ENCODE results near the gene ANKRD53.
"Not testable (repeated sequence)": the region's sequence is repeated elsewhere in the genome, so short reads cannot be mapped to it uniquely, and the experiment has no call there.

The ANKRD53 gene

DNA sequence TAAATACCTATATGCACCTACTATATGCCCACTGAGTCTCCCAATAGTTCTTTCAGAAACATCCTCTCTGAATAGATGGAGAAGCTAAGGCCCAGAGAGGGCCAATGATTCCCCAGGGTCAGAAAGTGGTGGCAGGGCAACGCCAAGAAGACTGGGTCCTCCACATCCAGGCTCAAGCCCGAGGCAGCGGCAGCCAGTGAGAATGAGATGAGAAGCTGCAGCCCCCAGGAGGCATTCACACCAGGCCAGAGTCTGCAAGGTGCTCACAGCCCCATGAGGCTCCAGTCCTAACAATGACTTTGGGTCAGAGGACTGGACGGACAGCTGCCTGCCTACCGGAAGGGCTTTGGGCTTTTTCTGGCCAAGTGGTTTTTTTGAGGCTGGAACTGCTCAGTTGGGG is 12.7 kb downstream of the ANKRD53 start:
- Histone ChIP-seq H3K4me3 (ENCODE audit: low read length) (no peak overlapping the region), H3K4me1 (ENCODE audit: control insufficient read depth, insufficient read depth, low read length) (no peaks in the 10 kb centered on the region), H3K9me3 (ENCODE audit: control insufficient read depth, insufficient read depth, low read length) (no peaks in the 10 kb centered on the region), H3K27me3 (ENCODE audit: control insufficient read depth, insufficient read depth, low read length) (no peaks in the 10 kb centered on the region), H3K27ac (ENCODE audit: low read length) (no peak overlapping the region), H3K36me3 (ENCODE audit: control insufficient read depth, insufficient read depth, low read length) (no peaks in the 10 kb centered on the region)
- no peak for DNase-seq (ENCODE audit: low read depth, low spot score)
- no CpG with 5 or more reads among the region's 5 CpGs for WGBS (ENCODE audit: insufficient coverage, insufficient read length)

DNA sequence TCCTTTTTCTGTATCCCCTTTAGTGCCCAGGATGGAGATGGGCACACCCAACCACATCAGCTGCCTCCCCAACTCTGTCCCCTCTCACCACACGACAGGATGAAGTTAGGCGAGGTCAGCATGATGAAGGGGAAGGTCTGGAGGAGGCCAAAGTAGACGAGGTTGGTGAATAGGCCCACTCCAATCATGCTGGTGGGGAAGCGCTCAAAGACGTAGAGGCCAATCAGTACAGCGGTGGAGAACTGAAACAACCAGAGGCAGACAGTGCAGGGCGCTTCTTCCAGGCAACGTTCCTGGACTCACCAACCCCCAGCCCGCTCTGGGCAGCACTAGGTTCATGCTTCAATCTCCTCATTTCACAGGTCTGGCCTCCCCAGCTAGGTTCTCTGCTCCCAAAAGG is 13.3 kb downstream of the ANKRD53 start:
- Histone ChIP-seq H3K4me1 (ENCODE audit: control insufficient read depth, insufficient read depth, low read length) (no peaks in the 10 kb centered on the region), H3K27ac (ENCODE audit: low read length) (no peak overlapping the region), H3K9me3 (ENCODE audit: control insufficient read depth, insufficient read depth, low read length) (no peaks in the 10 kb centered on the region), H3K27me3 (ENCODE audit: control insufficient read depth, insufficient read depth, low read length) (no peaks in the 10 kb centered on the region), H3K36me3 (ENCODE audit: control insufficient read depth, insufficient read depth, low read length) (no peaks in the 10 kb centered on the region), H3K4me3 (ENCODE audit: low read length) (no peak overlapping the region)
- no peak for DNase-seq (ENCODE audit: low read depth, low spot score)
- no CpG with 5 or more reads among the region's 9 CpGs for WGBS (ENCODE audit: insufficient coverage, insufficient read length)

DNA sequence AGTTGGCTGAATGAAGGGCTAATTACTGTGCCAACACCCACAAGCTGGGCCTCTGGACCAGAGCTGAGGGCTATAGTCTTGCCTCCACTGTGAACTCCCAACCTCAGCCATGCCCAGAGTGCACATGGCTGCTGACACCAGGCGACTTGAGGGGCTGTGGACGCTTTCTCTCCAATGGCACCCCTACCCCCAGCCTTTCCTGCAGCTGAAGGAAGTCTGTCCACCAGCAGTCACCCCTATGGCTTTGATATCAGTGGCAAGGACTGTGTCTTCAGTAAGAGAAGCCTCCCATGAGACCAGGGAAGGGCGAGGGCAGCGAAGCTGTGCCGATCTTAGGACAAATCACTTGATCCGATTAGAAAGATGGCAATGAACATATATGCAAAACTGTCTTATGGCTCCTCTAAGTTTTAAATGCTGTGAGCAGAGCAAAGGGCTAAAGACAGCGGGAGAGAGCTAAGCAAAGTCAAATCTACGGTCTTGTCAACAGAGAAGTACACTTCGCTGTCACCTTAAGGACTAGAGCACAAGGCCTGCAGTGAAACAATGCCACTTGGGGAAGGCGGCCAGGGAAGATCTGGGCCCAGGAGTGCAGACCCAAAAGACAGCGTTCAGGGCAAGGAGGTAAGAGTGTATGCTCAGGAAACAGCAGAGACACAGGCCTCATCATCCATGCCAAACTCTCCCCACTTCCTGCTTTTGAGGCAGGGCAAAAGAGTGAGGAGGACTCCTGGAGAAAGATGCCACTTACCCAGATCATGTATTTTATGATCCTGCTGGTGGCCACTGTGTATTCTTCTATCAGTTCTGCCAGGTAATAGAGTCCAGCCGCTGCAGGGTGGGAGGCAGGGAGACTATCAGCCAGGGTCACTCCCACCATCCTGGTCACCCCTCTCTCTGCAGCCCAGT is 14.8 kb downstream of the ANKRD53 start:
- Histone ChIP-seq H3K9me3 (ENCODE audit: control insufficient read depth, insufficient read depth, low read length) (no peaks in the 10 kb centered on the region), H3K4me3 (ENCODE audit: low read length) (no peak overlapping the region), H3K27me3 (ENCODE audit: control insufficient read depth, insufficient read depth, low read length) (no peaks in the 10 kb centered on the region), H3K4me1 (ENCODE audit: control insufficient read depth, insufficient read depth, low read length) (no peaks in the 10 kb centered on the region), H3K27ac (ENCODE audit: low read length) (no peak overlapping the region), H3K36me3 (ENCODE audit: control insufficient read depth, insufficient read depth, low read length) (no peaks in the 10 kb centered on the region)
- no CpG with 5 or more reads among the region's 12 CpGs for WGBS (ENCODE audit: insufficient coverage, insufficient read length)
- DNase-seq (ENCODE audit: low read depth, low spot score), result no peak

DNA sequence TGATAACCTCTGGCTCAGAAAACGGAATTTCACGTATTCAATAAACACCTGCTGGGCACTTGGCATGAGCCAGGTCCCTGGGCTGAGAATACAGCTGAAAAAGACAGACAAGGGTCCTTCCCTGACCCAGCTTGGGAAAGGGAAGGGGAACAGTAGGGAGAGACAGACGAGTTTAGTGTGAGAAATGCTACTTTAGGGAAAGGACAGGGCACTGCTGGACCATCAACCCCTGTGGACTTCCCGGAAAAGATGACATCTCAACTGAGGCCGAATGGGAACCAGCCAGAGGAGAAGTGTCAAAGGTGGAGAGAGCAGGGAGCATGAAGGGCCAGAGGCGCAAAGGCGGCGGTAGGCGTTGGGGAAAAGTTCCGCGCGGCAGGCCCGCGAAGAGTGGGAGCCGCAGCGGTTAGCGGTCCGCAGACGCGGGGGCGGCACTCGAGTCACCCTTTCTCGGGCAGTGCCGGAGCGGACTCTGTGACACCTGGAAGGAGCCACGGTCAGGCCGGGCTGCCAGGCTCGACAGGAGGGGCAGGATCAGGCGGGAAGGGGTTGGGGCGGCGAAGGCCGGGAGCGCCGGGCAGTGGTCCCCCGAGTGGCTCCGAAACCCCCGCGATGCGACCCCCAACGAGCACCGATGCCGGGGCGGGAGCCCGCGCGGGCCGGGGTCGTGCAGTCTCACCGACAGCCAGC is 15.7 kb downstream of the ANKRD53 start:
- no peaks in the 10 kb centered on the region for H3K4me1 ChIP-seq (ENCODE audit: control insufficient read depth, insufficient read depth, low read length)
- WGBS (ENCODE audit: insufficient coverage, insufficient read length), result no CpG with 5 or more reads among the region's 49 CpGs
- H3K4me3 ChIP-seq (ENCODE audit: low read length), result peak overlapping the region; percentile 72
- H3K9me3 ChIP-seq (ENCODE audit: control insufficient read depth, insufficient read depth, low read length), result no peaks in the 10 kb centered on the region
- H3K27ac ChIP-seq (ENCODE audit: low read length), result no peak overlapping the region
- no peaks in the 10 kb centered on the region for H3K27me3 ChIP-seq (ENCODE audit: control insufficient read depth, insufficient read depth, low read length)
- DNase-seq (ENCODE audit: low read depth, low spot score), result no peak
- H3K36me3 ChIP-seq (ENCODE audit: control insufficient read depth, insufficient read depth, low read length), result no peaks in the 10 kb centered on the region

DNA sequence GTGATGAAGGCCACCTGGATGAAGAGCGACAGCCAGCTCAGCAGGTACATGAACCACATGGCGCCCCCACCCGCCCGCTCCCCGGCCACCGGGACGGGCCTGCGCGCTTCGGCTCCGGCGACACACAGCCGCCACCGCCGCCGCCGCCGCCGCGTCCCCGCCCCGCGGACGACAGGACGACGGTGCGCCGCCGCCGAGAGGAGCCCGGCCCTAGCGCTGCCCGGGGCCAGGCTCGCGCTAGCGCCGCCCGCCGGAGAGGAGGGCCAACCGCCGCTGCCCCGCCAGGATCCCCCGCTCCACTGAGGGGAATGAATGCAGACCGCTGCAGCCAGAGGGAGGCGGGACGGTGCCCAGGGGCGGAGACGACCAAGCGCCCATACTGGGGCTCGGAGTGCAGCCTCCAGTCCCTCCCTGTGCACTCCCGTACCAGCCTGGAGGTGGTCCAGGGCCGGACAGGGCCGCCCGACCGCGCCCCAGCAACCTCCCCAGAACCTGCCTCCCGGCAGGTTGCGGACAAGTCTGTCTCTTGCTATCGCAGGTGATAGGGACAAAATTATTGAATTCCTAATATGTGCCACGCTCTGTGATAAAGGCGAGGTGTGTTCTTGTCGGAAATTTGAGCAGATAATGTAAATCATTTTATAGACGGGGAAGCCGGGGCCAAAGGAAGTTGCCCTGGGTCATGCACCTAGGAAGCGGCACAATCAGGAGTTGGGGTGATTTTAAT is 16.4 kb downstream of the ANKRD53 start, which contains the start of gene TEX261:
Gene TEX261 (minus strand): TSS at position 175 of the 727 bp plus-strand sequence. CDS start 116 bp downstream, at position 59.
- H3K4me1 ChIP-seq (ENCODE audit: control insufficient read depth, insufficient read depth, low read length), result no peaks in the 10 kb centered on the region
- WGBS (ENCODE audit: insufficient coverage, insufficient read length), result no CpG with 5 or more reads among the region's 65 CpGs

DNA sequence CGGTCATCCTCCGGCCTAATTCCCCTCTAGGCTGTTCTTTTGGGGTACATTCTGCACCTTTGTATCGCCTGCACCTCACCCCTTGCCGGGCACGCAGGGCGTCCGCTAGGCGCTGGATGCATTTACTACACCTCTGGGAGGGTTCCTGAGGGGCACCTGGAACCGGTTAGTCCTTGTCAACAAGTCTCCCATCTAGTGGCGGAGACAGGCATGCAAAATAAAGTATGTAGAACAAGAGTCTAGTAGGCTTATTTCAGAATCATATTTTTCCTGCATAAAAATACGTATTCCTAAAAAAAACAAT is 16.9 kb downstream of the ANKRD53 start:
- Histone ChIP-seq H3K9me3 (ENCODE audit: control insufficient read depth, insufficient read depth, low read length) (no peaks in the 10 kb centered on the region), H3K36me3 (ENCODE audit: control insufficient read depth, insufficient read depth, low read length) (no peaks in the 10 kb centered on the region), H3K4me1 (ENCODE audit: control insufficient read depth, insufficient read depth, low read length) (no peaks in the 10 kb centered on the region), H3K27ac (ENCODE audit: low read length) (no peak overlapping the region), H3K27me3 (ENCODE audit: control insufficient read depth, insufficient read depth, low read length) (no peaks in the 10 kb centered on the region), H3K4me3 (ENCODE audit: low read length) (peak overlapping the region; percentile 48; the same call in 1 of the 2 replicates)
- WGBS (ENCODE audit: insufficient coverage, insufficient read length), result no CpG with 5 or more reads among the region's 11 CpGs
- DNase-seq (ENCODE audit: low read depth, low spot score), result no peak

More for the DNA sequence above, 16.4 kb downstream of the ANKRD53 start, which contains the start of gene TEX261:
- peak within 1 kb of the TSS; percentile 72 for H3K4me3 ChIP-seq (ENCODE audit: low read length)
- no peak for DNase-seq (ENCODE audit: low read depth, low spot score)
- no peak within 1 kb of the TSS for H3K27ac ChIP-seq (ENCODE audit: low read length)
- no peaks in the 10 kb centered on the region for H3K27me3 ChIP-seq (ENCODE audit: control insufficient read depth, insufficient read depth, low read length)
- H3K9me3 ChIP-seq (ENCODE audit: control insufficient read depth, insufficient read depth, low read length), result no peaks in the 10 kb centered on the region
- no peaks in the 10 kb centered on the region for H3K36me3 ChIP-seq (ENCODE audit: control insufficient read depth, insufficient read depth, low read length)

DNA sequence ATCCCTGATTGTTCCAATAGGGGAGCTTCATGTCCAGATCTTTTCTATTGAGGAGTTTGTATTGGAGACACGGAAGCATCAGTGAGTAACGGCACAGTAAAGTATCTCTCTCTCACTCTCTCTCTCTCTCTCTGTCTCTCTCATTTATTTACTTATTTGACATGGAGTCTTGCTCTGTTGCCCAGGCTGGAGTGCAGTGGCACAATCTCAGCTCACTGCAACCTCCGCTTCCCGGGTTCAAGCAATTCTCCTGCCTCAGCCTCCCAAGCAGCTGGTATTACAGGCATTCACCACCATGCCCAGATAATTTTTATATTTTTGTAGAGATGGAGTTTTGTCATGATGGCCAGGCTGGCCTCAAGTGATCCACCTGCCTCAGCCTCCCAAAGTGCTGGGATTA is 20.5 kb downstream of the ANKRD53 start:
- H3K36me3 ChIP-seq (ENCODE audit: control insufficient read depth, insufficient read depth, low read length); H3K27ac ChIP-seq (ENCODE audit: low read length); H3K9me3 ChIP-seq (ENCODE audit: control insufficient read depth, insufficient read depth, low read length); H3K27me3 ChIP-seq (ENCODE audit: control insufficient read depth, insufficient read depth, low read length); H3K4me3 ChIP-seq (ENCODE audit: low read length); H3K4me1 ChIP-seq (ENCODE audit: control insufficient read depth, insufficient read depth, low read length); DNase-seq (ENCODE audit: low read depth, low spot score): not testable (repeated sequence)
- WGBS (ENCODE audit: insufficient coverage, insufficient read length), result no CpG with 5 or more reads among the region's 4 CpGs

DNA sequence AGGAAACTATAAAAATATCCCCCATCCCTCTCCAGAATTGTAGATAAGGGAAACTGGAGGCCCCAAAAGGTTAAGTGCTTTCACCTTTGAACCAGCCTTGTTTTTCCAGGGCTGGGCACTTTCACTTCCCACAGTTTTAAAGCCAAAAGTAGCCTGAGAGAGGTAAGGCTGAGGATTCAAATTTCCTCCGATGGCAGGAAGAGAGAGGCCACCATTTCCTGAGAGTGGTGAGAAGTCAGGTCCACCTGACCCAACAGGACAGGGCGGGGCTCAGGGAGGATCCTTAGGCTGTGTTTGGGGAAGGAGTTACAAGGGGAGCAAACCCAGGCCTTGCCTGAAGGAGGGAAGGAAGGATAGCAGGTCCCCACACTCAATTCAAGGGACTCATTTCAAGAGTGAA is 20.9 kb downstream of the ANKRD53 start:
- H3K4me1 ChIP-seq (ENCODE audit: control insufficient read depth, insufficient read depth, low read length), result peaks cover 4% of the 10 kb centered on the region
- H3K27me3 ChIP-seq (ENCODE audit: control insufficient read depth, insufficient read depth, low read length), result no peaks in the 10 kb centered on the region
- no peak overlapping the region for H3K4me3 ChIP-seq (ENCODE audit: low read length)
- no peaks in the 10 kb centered on the region for H3K9me3 ChIP-seq (ENCODE audit: control insufficient read depth, insufficient read depth, low read length)
- DNase-seq (ENCODE audit: low read depth, low spot score), result no peak
- no CpG with 5 or more reads among the region's 2 CpGs for WGBS (ENCODE audit: insufficient coverage, insufficient read length)
- no peaks in the 10 kb centered on the region for H3K36me3 ChIP-seq (ENCODE audit: control insufficient read depth, insufficient read depth, low read length)
- H3K27ac ChIP-seq (ENCODE audit: low read length), result no peak overlapping the region

DNA sequence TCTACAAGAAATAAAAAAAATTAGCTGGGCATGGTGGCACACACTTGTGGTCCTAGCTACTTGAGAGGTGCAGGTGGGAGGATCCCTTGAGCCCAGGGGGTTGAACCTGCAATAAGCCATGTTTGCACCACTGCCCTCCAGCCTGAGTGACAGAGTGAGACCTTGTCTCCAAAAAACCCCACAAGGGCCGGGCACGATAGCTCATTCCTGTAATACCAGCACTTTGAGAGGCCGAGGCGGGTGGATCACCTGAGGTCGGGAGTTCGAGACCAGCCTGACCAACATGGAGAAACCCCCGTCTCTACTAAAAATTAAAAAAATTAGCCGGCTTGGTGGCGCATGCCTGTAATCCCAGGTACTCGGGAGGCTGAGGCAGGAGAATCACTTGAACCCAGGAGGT is 21.5 kb downstream of the ANKRD53 start:
- not testable (repeated sequence) for H3K27ac ChIP-seq (ENCODE audit: low read length); DNase-seq (ENCODE audit: low read depth, low spot score); H3K4me1 ChIP-seq (ENCODE audit: control insufficient read depth, insufficient read depth, low read length); H3K27me3 ChIP-seq (ENCODE audit: control insufficient read depth, insufficient read depth, low read length); H3K9me3 ChIP-seq (ENCODE audit: control insufficient read depth, insufficient read depth, low read length); H3K36me3 ChIP-seq (ENCODE audit: control insufficient read depth, insufficient read depth, low read length); H3K4me3 ChIP-seq (ENCODE audit: low read length)
- whole genome bisulfite sequencing (ENCODE audit: insufficient coverage, insufficient read length), result no CpG with 5 or more reads among the region's 10 CpGs

DNA sequence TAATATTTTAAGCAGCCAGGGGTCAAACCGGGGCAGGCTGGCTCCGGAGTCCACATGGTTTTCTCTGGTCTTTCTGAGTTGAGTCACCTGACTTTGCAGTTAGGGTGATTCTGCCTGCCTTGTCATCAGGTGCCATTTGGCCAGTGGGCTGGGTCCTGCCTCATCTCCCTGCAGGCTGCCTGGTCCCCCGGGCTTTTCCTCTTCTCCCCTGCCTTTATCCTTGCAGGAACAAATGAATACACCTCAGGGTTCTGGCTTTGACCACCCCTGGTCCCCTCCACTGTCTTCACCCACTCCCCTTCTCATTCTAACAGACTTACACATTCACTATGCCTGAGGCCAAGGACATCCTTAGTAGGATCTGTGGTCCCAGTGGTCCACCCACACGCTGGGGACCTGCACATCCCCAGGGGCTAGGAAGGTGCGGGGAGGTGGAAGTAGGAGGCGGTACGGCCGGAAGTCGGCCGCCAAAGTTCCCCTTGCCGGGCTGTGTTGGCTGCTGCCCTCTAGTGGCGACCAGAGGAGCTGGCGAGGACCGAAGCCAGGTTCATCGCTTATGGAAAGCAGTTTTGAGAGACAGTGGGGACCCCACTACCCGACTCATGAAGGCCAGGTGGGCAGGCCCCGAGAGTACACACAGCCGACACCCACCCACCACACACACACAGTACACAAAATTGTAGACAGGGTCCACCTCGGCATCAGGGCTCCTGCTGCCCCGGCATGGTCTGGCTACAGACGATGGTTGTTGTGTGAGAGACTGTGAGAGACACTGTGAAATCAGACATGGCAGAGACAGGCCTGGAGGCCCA is 22.6 kb downstream of the ANKRD53 start:
- Histone ChIP-seq H3K4me3 (ENCODE audit: low read length) (no peak overlapping the region; the same call in 1 of the 2 replicates), H3K27me3 (ENCODE audit: control insufficient read depth, insufficient read depth, low read length) (no peaks in the 10 kb centered on the region), H3K4me1 (ENCODE audit: control insufficient read depth, insufficient read depth, low read length) (peaks cover 4% of the 10 kb centered on the region), H3K9me3 (ENCODE audit: control insufficient read depth, insufficient read depth, low read length) (no peaks in the 10 kb centered on the region), H3K27ac (ENCODE audit: low read length) (no peak overlapping the region), H3K36me3 (ENCODE audit: control insufficient read depth, insufficient read depth, low read length) (no peaks in the 10 kb centered on the region)
- no peak for DNase-seq (ENCODE audit: low read depth, low spot score)
- WGBS (ENCODE audit: insufficient coverage, insufficient read length), result no CpG with 5 or more reads among the region's 21 CpGs

Measured in iPS DF 6.9 (cell line).